IMR-90 (cell line): ENCODE data around the gene S1PR3. TPM values are rescaled to one million over a fixed set of nuclear protein-coding genes. Genes with fewer than 3 reads are reported as not detected.

Experiments used
- ATAC-seq: fragments of 200-7000 bp; cut with Tn5 transposase; 2 replicates; pipeline ENCODE4 v1.9.1; 2020; ENCODE audit warnings: low read depth, mild to moderate bottlenecking, moderate library complexity
- BruUV-seq: library from RNA; stranded (reverse); fragments of 400-500 nt; replicated peaks from 2 replicates; lab custom pipeline; 2021; lab: Mats Ljungman, UMichigan
- CTCF ChIA-PET: fragments of 300-600 bp; formaldehyde crosslinking; extraction: SDS; loops from one replicate; lab custom pipeline; 2021; ENCODE audit warnings: antibody characterized with exemption; lab: Yijun Ruan, JAX
- POLR2A ChIA-PET: fragments of 300-600 bp; sonication (Branson Sonifier 250); formaldehyde crosslinking; loops from one replicate; lab custom pipeline; 2022; ENCODE audit warnings: antibody characterized with exemption; ENCODE audit not compliant: unreplicated experiment; lab: Charles Lee
- DNase-seq: peaks from one replicate; pipeline ENCODE4 v3.0.0; 2013
- H2AFZ ChIP-seq: replicated peaks from 2 replicates; pipeline ENCODE3; 2013; ENCODE audit warnings: low read length, mild to moderate bottlenecking; ENCODE audit not compliant: poor library complexity
- H2AK5ac ChIP-seq: 2 replicates; pipeline ENCODE4 v1.6.1; 2013; ENCODE audit warnings: low read depth, low read length, inconsistent platforms
- H2AK9ac ChIP-seq: replicated peaks from 2 replicates; pipeline ENCODE3; 2013; ENCODE audit warnings: mild to moderate bottlenecking, low read depth, low read length, moderate library complexity; ENCODE audit not compliant: poor library complexity
- H2BK120ac ChIP-seq: 2 replicates; pipeline ENCODE4 v1.6.1; 2013; ENCODE audit warnings: low read depth, low read length, inconsistent platforms
- H2BK15ac ChIP-seq: 3 replicates; pipeline ENCODE4 v1.6.1; 2013; ENCODE audit warnings: low read depth, low read length, inconsistent platforms
- H2BK20ac ChIP-seq: 2 replicates; pipeline ENCODE4 v1.6.1; 2013; ENCODE audit warnings: low read depth, mild to moderate bottlenecking, inconsistent platforms, low read length, moderate library complexity
- H2BK5ac ChIP-seq: 2 replicates; pipeline ENCODE4 v1.6.1; 2013; ENCODE audit warnings: mild to moderate bottlenecking, low read depth, low read length, inconsistent platforms; ENCODE audit not compliant: poor library complexity, severe bottlenecking
- H3K14ac ChIP-seq: replicated peaks from 2 replicates; pipeline ENCODE4 v1.6.1; 2013; ENCODE audit warnings: low read depth, low read length, inconsistent platforms
- H3K18ac ChIP-seq: 2 replicates; pipeline ENCODE4 v1.6.1; 2013; ENCODE audit warnings: low read depth, low read length, control low read depth
- H3K23ac ChIP-seq: 2 replicates; pipeline ENCODE4 v1.6.1; 2013; ENCODE audit warnings: low read depth, low read length, inconsistent platforms
- H3K27ac ChIP-seq: 2 replicates; pipeline ENCODE4 v1.5.1; 2013; ENCODE audit warnings: mild to moderate bottlenecking, control low read depth, low read length; ENCODE audit not compliant: insufficient read depth
- H3K27me3 ChIP-seq: 2 replicates; pipeline ENCODE4 v1.6.1; 2013; ENCODE audit warnings: low read length; ENCODE audit not compliant: control insufficient read depth, insufficient read depth
- H3K36me3 ChIP-seq: 2 replicates; pipeline ENCODE4 v1.6.1; 2013; ENCODE audit warnings: low read length, mixed read lengths; ENCODE audit not compliant: control insufficient read depth, insufficient read depth
- H3K4ac ChIP-seq: 2 replicates; pipeline ENCODE4 v1.6.1; 2013; ENCODE audit warnings: low read depth, low read length, inconsistent platforms
- H3K4me1 ChIP-seq: 2 replicates; pipeline ENCODE4 v1.6.1; 2013; ENCODE audit warnings: low read length, mixed read lengths; ENCODE audit not compliant: control insufficient read depth, insufficient read depth
- H3K4me2 ChIP-seq: 2 replicates; pipeline ENCODE4 v1.6.1; 2013; ENCODE audit warnings: low read depth, mild to moderate bottlenecking, control low read depth, low read length, moderate library complexity
- H3K4me3 ChIP-seq: 2 replicates; pipeline ENCODE4 v1.5.1; 2013; ENCODE audit warnings: low read depth, mild to moderate bottlenecking, control low read depth, low read length, moderate library complexity; ENCODE audit not compliant: insufficient read depth
- H3K56ac ChIP-seq: 2 replicates; pipeline ENCODE4 v1.6.1; 2013; ENCODE audit warnings: low read length, inconsistent platforms; ENCODE audit not compliant: insufficient read depth; ENCODE audit errors: extremely low read depth
- H3K79me1 ChIP-seq, 2 experiments: 2 replicates each; pipeline ENCODE4 v1.6.1; 2013; ENCODE audit warnings: low read length in 2 of 2, inconsistent platforms in 1 of 2, low read depth in 1 of 2
- H3K9ac ChIP-seq: 2 replicates; pipeline ENCODE4 v1.6.1; 2013; ENCODE audit warnings: low read depth, low read length, control low read depth
- H3K9me1 ChIP-seq: 2 replicates; pipeline ENCODE4 v1.6.1; 2013; ENCODE audit warnings: low read length, inconsistent platforms; ENCODE audit not compliant: insufficient read depth
- H3K9me3 ChIP-seq: 2 replicates; pipeline ENCODE4 v1.6.1; 2013; ENCODE audit warnings: low read length; ENCODE audit not compliant: control insufficient read depth, insufficient read depth
- H4K20me1 ChIP-seq: 2 replicates; pipeline ENCODE4 v1.6.1; 2013; ENCODE audit warnings: low read length, inconsistent platforms; ENCODE audit not compliant: insufficient read depth
- H4K5ac ChIP-seq: 2 replicates; pipeline ENCODE4 v1.6.1; 2013; ENCODE audit warnings: mild to moderate bottlenecking, low read depth, low read length, control low read depth
- H4K8ac ChIP-seq, 2 experiments: 2 replicates each; pipeline ENCODE4 v1.6.1; 2013; ENCODE audit warnings: low read depth in 2 of 2, low read length in 2 of 2, control low read depth in 1 of 2, inconsistent platforms in 1 of 2
- H4K91ac ChIP-seq: 2 replicates; pipeline ENCODE4 v1.6.1; 2013; ENCODE audit warnings: low read depth, low read length, inconsistent platforms; ENCODE audit not compliant: insufficient read depth
- CTCF ChIP-seq: conservative IDR thresholded peaks from 2 replicates; pipeline ENCODE4 v1.5.1; 2012; ENCODE audit warnings: mild to moderate bottlenecking, low read depth, low read length, improper control_type of control experiment
- ELK1 ChIP-seq: fragments of 150-350 bp; IDR thresholded peaks from 2 replicates; pipeline ENCODE4 v1.6.1; 2016; ENCODE audit warnings: low read depth, mild to moderate bottlenecking, low read length, moderate library complexity, borderline replicate concordance
- MAFK ChIP-seq: IDR thresholded peaks from 2 replicates; pipeline ENCODE4 v1.6.1; 2012; ENCODE audit warnings: low read depth, low read length, improper control_type of control experiment
- MAZ ChIP-seq: IDR thresholded peaks from 2 replicates; pipeline ENCODE4 v1.6.1; 2012; ENCODE audit warnings: low read depth, mild to moderate bottlenecking, low read length, improper control_type of control experiment, moderate library complexity, borderline replicate concordance
- MXI1 ChIP-seq: IDR thresholded peaks from 2 replicates; pipeline ENCODE4 v1.6.1; 2012; ENCODE audit warnings: low read depth, mild to moderate bottlenecking, low read length, moderate library complexity, borderline replicate concordance
- RAD21 ChIP-seq: IDR thresholded peaks from 2 replicates; pipeline ENCODE4 v1.6.1; 2012; ENCODE audit warnings: low read length, improper control_type of control experiment
- RFX5 ChIP-seq: IDR thresholded peaks from 2 replicates; pipeline ENCODE4 v1.8.0; 2012; ENCODE audit warnings: low read depth, mild to moderate bottlenecking, low read length, moderate library complexity
- SMC3 ChIP-seq: fragments of 150-350 bp; IDR thresholded peaks from 2 replicates; pipeline ENCODE4 v1.6.1; 2016; ENCODE audit warnings: low read depth, mild to moderate bottlenecking, antibody characterized with exemption, low read length, moderate library complexity
- WGBS, 2 experiments: methylation state at CpG; one replicate each; pipeline versions ENCODE4 v1.1.5 to v1.1.7; 2013; ENCODE audit warnings: missing lambda C conversion rate in 2 of 2; ENCODE audit not compliant: insufficient read length in 1 of 2; ENCODE audit errors: extremely low coverage in 2 of 2; 5-methylcytosine and 5-hydroxymethylcytosine counted together
- dilution Hi-C: fragments of 300-500 bp; cut with HindIII; formaldehyde crosslinking; loops from one replicate; pipeline ENCODE4 v1.14.3; 2018; ENCODE audit warnings: low sequenced_read_pairs; ENCODE audit not compliant: unreplicated experiment
- in situ Hi-C: fragments of 300-500 bp; cut with MboI; formaldehyde crosslinking; loops from 3 replicates; pipeline ENCODE4 v1.14.3; 2019; ENCODE audit warnings: low sequenced_read_pairs, inconsistent platforms, mixed read lengths
- intact Hi-C: fragments of 100-400 bp; cut with micrococcal nuclease; formaldehyde crosslinking; loops from 2 replicates; pipeline ENCODE4 v1.10.0; 2022
- polyA plus RNA-seq, 3 experiments: library from polyadenylated mRNA; depleted of rRNA; stranded (reverse); fragments of >200 nt; gene quantifications; 2 replicates each; pipeline ENCODE4 v1.2.3, GENCODE V29; 2012; ENCODE audit warnings: low replicate concordance in 1 of 3
- total RNA-seq: library from RNA; depleted of rRNA; stranded (reverse); fragments of >200 nt; gene quantifications from 2 replicates; pipeline ENCODE4 v1.2.3, GENCODE V29; 2012

S1PR3 gene
- total and polyA plus RNA-seq, 2 of the 4 experiments (the other 2 are of a cell fraction) = 28.4 to 28.7 TPM

GRCh38 chr9:88942411-88942810, 48.9 kb upstream of the S1PR3 start:
- H2AFZ ChIP-seq = no peak overlapping the region
- dilution Hi-C loops (no loop called here), in situ Hi-C loops (no loop called here), intact Hi-C loops (no loop called here)
- H3K56ac ChIP-seq = no peak overlapping the region
- H2AK5ac ChIP-seq = no peak overlapping the region
- ATAC-seq (no peak), DNase-seq (no peak)
- H3K27me3 ChIP-seq = peaks cover 3% of the 10 kb centered on the region
- no peak overlapping the region for H4K91ac ChIP-seq
- no TSS peak for BruUV-seq
- no peak overlapping the region for H3K4me2 ChIP-seq
- no peak overlapping the region for H3K18ac ChIP-seq
- H3K9me1 ChIP-seq = peaks cover 4% of the 10 kb centered on the region; the same call in 1 of the 2 replicates
- H3K27ac ChIP-seq = no peak overlapping the region
- H2AK9ac ChIP-seq = no peak overlapping the region
- peaks cover 1% of the 10 kb centered on the region; the same call in 1 of the 2 replicates for H3K4me1 ChIP-seq
- no peak overlapping the region for H3K4me3 ChIP-seq
- no peak overlapping the region for H3K4ac ChIP-seq
- H2BK120ac ChIP-seq = no peak overlapping the region
- no peak overlapping the region for H4K5ac ChIP-seq
- H2BK15ac ChIP-seq = no peak overlapping the region
- POLR2A ChIA-PET = no interaction called here
- no peak overlapping the region for H4K8ac ChIP-seq
- no peak overlapping the region for H3K23ac ChIP-seq
- TF ChIP-seq ELK1 = no peak
- no peak for TF ChIP-seq MAFK
- TF ChIP-seq MXI1 = no peak
- no peak for TF ChIP-seq MAZ
- TF ChIP-seq SMC3 = no peak
- TF ChIP-seq CTCF = no peak
- no peak for TF ChIP-seq RAD21
- TF ChIP-seq RFX5 = no peak
- H2BK20ac ChIP-seq = no peak overlapping the region
- peaks cover 2% of the 10 kb centered on the region; the same call in 1 of the 2 replicates for H3K9me3 ChIP-seq
- no peaks in the 10 kb centered on the region for H3K36me3 ChIP-seq
- no peaks in the 10 kb centered on the region for H3K79me1 ChIP-seq
- no peak overlapping the region for H3K14ac ChIP-seq
- no peak overlapping the region for H3K9ac ChIP-seq
- H2BK5ac ChIP-seq = no peak overlapping the region
- H4K20me1 ChIP-seq = no peaks in the 10 kb centered on the region
- WGBS, 2 experiments = no CpG with 5 or more reads among the region's 1 CpG
- CTCF ChIA-PET = no interaction called here
